CD8-positive, alpha-beta memory T cell (primary cell): ENCODE data around the gene NLK. TPM values are rescaled to one million over a fixed set of nuclear protein-coding genes. Genes with fewer than 3 reads are reported as not detected.

Experiments used
- CTCF ChIA-PET: fragments of 350-600 bp; sonication (Branson Sonifier 250); formaldehyde crosslinking; loops from one replicate; lab custom pipeline; 2021; ENCODE audit warnings: antibody characterized with exemption; lab: Charles Lee
- POLR2A ChIA-PET: fragments of 350-600 bp; sonication (Branson Sonifier 250); formaldehyde crosslinking; loops from one replicate; lab custom pipeline; 2021; ENCODE audit warnings: antibody characterized with exemption; lab: Charles Lee
- DNase-seq, 5 donors: peaks; one replicate each; pipeline versions ENCODE4 v3.0.0 to v3.0.0-alpha.2; 2020 to 2022; ENCODE audit warnings: mixed read lengths in 1 of 5
- H3K27ac ChIP-seq: one replicate; pipeline ENCODE4 v1.7.0; 2013; ENCODE audit warnings: low read depth, mild to moderate bottlenecking, low read length, moderate library complexity
- H3K27me3 ChIP-seq: 2 replicates; pipeline ENCODE4 v1.7.0; 2013; ENCODE audit warnings: low read length, mild to moderate bottlenecking; ENCODE audit not compliant: insufficient read depth, poor library complexity, severe bottlenecking
- H3K36me3 ChIP-seq: 2 replicates; pipeline ENCODE4 v1.7.0; 2013; ENCODE audit warnings: mild to moderate bottlenecking, low read length, moderate library complexity; ENCODE audit not compliant: insufficient read depth
- H3K4me1 ChIP-seq: 2 replicates; pipeline ENCODE4 v1.7.0; 2013; ENCODE audit warnings: mild to moderate bottlenecking, low read length, moderate library complexity; ENCODE audit not compliant: insufficient read depth
- H3K4me3 ChIP-seq: 2 replicates; pipeline ENCODE4 v1.7.0; 2013; ENCODE audit warnings: mild to moderate bottlenecking, low read length
- H3K9me3 ChIP-seq: 2 replicates; pipeline ENCODE4 v1.7.0; 2013; ENCODE audit warnings: mild to moderate bottlenecking, low read length
- H3K27ac Mint-ChIP-seq, 8 donors: one replicate each; pipeline ENCODE4 v1.8.0; 2020 to 2021; ENCODE audit warnings: mixed read lengths in 8 of 8, mild to moderate bottlenecking in 6 of 8, inconsistent platforms in 3 of 8, moderate library complexity in 3 of 8
- H3K27me3 Mint-ChIP-seq, 2 donors: one replicate each; pipeline ENCODE4 v1.8.0; 2020 to 2021; ENCODE audit warnings: mixed read lengths in 2 of 2, mild to moderate bottlenecking in 1 of 2, moderate library complexity in 1 of 2
- H3K36me3 Mint-ChIP-seq, 3 donors: one replicate each; pipeline ENCODE4 v1.8.0; 2020 to 2021; ENCODE audit warnings: mixed read lengths in 3 of 3, inconsistent platforms in 1 of 3, mild to moderate bottlenecking in 1 of 3
- H3K4me1 Mint-ChIP-seq, 3 donors: one replicate each; pipeline ENCODE4 v1.8.0; 2020 to 2021; ENCODE audit warnings: mixed read lengths in 3 of 3, inconsistent platforms in 1 of 3, mild to moderate bottlenecking in 1 of 3
- H3K4me3 Mint-ChIP-seq, 7 donors: one replicate each; pipeline ENCODE4 v1.8.0; 2020 to 2021; ENCODE audit warnings: mixed read lengths in 7 of 7, mild to moderate bottlenecking in 6 of 7, moderate library complexity in 4 of 7, inconsistent platforms in 2 of 7
- H3K9me3 Mint-ChIP-seq, 5 donors: one replicate each; pipeline ENCODE4 v1.8.0; 2020 to 2022; ENCODE audit warnings: mixed read lengths in 5 of 5, mild to moderate bottlenecking in 3 of 5, moderate library complexity in 2 of 5, inconsistent platforms in 1 of 5
- polyA plus RNA-seq: library from polyadenylated mRNA; unstranded; fragments of 300-500 nt; fragmentation: Illumina TruSeq; gene quantifications from one replicate; pipeline ENCODE4 v1.2.3, GENCODE V29; 2021
- total RNA-seq, 2 experiments: library from RNA; stranded (reverse); gene quantifications; one replicate each; pipeline ENCODE4 v1.2.3, GENCODE V29; 2021

NLK gene
- total and polyA plus RNA-seq, 3 experiments from 2014 or later: 1.7 to 12.8 (median 12.0) TPM

DNA sequence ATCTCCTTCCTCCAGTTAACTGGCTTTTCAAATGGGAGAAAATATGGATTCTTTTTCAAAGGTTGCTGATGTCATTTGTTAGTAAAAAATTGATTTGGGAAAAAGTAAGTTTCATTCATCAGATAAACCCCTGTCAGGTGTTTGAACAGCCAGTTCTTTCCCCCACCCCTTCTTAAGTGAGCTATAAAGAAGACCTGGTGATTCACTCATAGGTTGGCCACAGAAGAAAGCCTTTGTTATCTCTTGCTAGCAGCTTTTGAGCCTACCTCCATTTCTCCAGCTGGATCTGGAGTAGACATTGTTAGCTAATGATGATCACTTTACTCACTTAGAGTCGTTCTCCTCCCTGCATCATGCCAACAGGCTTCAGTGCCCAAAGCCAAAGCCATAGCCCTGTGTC lies 63.0 kb downstream of the NLK start:
- POLR2A ChIA-PET: no interaction called here
- H3K9me3 Mint-ChIP-seq: peaks cover 0 to under 1% (median 0%) of the 10 kb centered on the region in 5 donors

DNA sequence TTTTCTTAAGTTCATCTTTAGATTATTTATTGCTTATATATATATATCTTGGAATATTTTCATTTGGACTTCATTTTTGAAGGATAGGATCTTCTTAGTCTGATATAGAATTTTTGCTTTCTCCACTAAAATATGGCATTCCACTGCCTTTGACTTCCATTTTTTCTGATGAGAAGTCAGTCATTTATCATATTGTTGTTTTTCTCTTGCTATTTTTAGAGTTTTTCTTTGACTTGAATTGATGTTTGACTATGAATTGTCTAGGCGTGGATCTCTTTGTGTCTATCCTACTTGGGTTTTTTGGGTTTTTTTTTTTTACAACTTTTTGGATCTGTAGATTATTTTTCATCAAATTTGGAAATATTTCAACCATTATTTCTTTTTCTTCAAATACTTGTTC lies 67.7 kb downstream of the NLK start:
- H3K4me3 ChIP-seq: no peak overlapping the region
- no peaks in the 10 kb centered on the region for H3K27me3 Mint-ChIP-seq
- peaks cover 6% of the 10 kb centered on the region for H3K4me1 ChIP-seq
- H3K4me1 Mint-ChIP-seq: peaks cover 8 to 9% (median 8%) of the 10 kb centered on the region in 3 donors
- no peak overlapping the region for H3K27ac Mint-ChIP-seq
- H3K36me3 Mint-ChIP-seq: peaks cover 0 to 4% (median 2%) of the 10 kb centered on the region in 3 donors
- DNase-seq: no peak
- POLR2A ChIA-PET: no interaction called here
- no peak overlapping the region for H3K27ac ChIP-seq
- no peaks in the 10 kb centered on the region for H3K36me3 ChIP-seq
- CTCF ChIA-PET: no interaction called here
- no peak overlapping the region for H3K4me3 Mint-ChIP-seq
- H3K9me3 Mint-ChIP-seq: peaks cover 0 to 2% (median 0%) of the 10 kb centered on the region in 5 donors
- no peaks in the 10 kb centered on the region for H3K27me3 ChIP-seq
- no peaks in the 10 kb centered on the region for H3K9me3 ChIP-seq

More for the DNA sequence above, 63.0 kb downstream of the NLK start:
- Mint-ChIP-seq H3K27ac (no peak overlapping the region), H3K27me3 (no peaks in the 10 kb centered on the region), H3K4me3 (no peak overlapping the region), H3K36me3 (peaks cover 0 to 5% (median 5%) of the 10 kb centered on the region in 3 donors), H3K4me1 (peaks cover 0 to 3% (median under 1%) of the 10 kb centered on the region in 3 donors)
- H3K27ac ChIP-seq: no peak overlapping the region
- no peak for DNase-seq
- H3K27me3 ChIP-seq: no peaks in the 10 kb centered on the region
- no peaks in the 10 kb centered on the region for H3K36me3 ChIP-seq
- H3K9me3 ChIP-seq: no peaks in the 10 kb centered on the region
- CTCF ChIA-PET: no interaction called here
- no peak overlapping the region for H3K4me3 ChIP-seq
- H3K4me1 ChIP-seq: no peaks in the 10 kb centered on the region

DNA sequence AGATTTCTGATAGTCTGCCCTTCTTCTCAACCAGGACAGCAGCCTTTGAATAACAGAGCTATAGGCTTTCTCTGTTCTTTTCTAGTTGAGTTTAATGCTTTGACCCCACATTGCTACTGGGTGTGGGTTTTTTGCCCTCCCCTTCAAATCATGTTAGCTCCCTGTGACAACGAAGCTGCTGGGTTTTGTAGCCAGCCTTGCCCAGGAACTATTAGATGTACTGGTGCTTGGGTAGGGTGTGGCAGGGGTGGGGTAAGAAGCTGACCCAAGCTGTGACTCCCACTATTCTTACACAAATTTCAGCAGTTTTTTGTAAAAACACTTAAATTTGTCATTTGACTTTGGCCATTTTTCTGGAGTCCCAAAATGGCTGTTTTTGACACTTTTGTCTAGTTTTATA lies 69.7 kb downstream of the NLK start:
- Mint-ChIP-seq H3K36me3 (peaks cover 0 to 4% (median 2%) of the 10 kb centered on the region in 3 donors), H3K27ac (no peak overlapping the region), H3K4me1 (peaks cover 13 to 18% (median 15%) of the 10 kb centered on the region in 3 donors), H3K4me3 (no peak overlapping the region), H3K27me3 (no peaks in the 10 kb centered on the region), H3K9me3 (peaks cover 0 to 2% (median 0%) of the 10 kb centered on the region in 5 donors)
- DNase-seq: no peak
- H3K4me1 ChIP-seq: peaks cover 11% of the 10 kb centered on the region
- H3K27me3 ChIP-seq: no peaks in the 10 kb centered on the region
- ChIA-PET POLR2A (no interaction called here), CTCF (no interaction called here)
- H3K27ac ChIP-seq: no peak overlapping the region
- no peak overlapping the region for H3K4me3 ChIP-seq
- H3K36me3 ChIP-seq: no peaks in the 10 kb centered on the region
- H3K9me3 ChIP-seq: no peaks in the 10 kb centered on the region

DNA sequence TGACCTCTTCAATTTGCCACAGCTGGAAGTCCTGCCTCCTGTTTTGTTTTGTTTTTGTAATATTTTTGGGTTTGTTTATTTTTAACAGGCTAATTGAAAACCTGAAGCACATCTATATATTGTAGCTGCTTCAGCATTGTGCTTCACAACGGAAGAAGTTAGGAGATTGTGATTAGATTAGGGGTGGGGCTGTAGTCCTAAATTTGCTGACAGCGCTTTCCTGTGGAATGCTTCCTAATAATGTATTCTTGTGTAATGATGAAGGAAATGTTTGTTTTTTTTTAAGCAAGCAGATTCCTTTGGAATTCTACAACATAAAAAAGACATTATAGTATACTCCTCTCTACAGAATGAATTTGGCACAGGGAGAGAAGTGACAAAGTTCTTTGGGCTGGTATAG lies 70.1 kb downstream of the NLK start:
- peaks cover 14% of the 10 kb centered on the region for H3K4me1 ChIP-seq
- no peaks in the 10 kb centered on the region for H3K9me3 ChIP-seq
- H3K9me3 Mint-ChIP-seq: peaks cover 0 to 2% (median 0%) of the 10 kb centered on the region in 5 donors
- POLR2A ChIA-PET: no interaction called here
- no peak overlapping the region for H3K4me3 ChIP-seq
- H3K4me1 Mint-ChIP-seq: peaks cover 15 to 22% (median 19%) of the 10 kb centered on the region in 3 donors
- CTCF ChIA-PET: no interaction called here
- no peaks in the 10 kb centered on the region for H3K27me3 ChIP-seq
- no peaks in the 10 kb centered on the region for H3K36me3 ChIP-seq
- peaks cover 0 to 4% (median 2%) of the 10 kb centered on the region in 3 donors for H3K36me3 Mint-ChIP-seq
- no peaks in the 10 kb centered on the region for H3K27me3 Mint-ChIP-seq
- DNase-seq: no peak
- H3K27ac Mint-ChIP-seq: no peak overlapping the region
- no peak overlapping the region for H3K27ac ChIP-seq
- H3K4me3 Mint-ChIP-seq: no peak overlapping the region

DNA sequence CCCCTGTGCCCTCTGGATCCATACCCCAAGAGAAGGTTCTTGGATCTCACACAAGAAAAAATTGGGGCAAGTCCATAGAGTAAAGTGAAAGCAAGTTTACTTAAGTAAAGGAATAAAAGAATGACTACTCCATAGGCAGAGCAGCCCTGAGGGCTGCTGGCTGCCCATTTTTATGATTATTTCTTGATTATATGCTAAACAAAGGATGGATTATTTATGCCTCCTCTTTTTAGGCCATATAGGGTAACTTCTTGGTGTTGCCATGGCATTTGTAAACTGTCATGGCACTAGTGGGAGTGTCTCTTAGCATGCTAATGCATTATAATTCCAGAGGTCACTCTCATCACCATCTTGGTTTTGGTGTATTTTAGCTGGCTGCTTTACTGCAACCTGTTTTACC lies 70.8 kb downstream of the NLK start:
- H3K27me3 ChIP-seq: no peaks in the 10 kb centered on the region
- Mint-ChIP-seq H3K9me3 (peaks cover 0 to 2% (median 0%) of the 10 kb centered on the region in 5 donors), H3K4me1 (peaks cover 19 to 29% (median 25%) of the 10 kb centered on the region in 3 donors), H3K27me3 (no peaks in the 10 kb centered on the region), H3K4me3 (no peak overlapping the region), H3K36me3 (peaks cover 0 to 4% (median 2%) of the 10 kb centered on the region in 3 donors), H3K27ac (peak overlapping the region in 1 of 8 donors; percentile 69)
- H3K4me3 ChIP-seq: no peak overlapping the region
- no peak for DNase-seq
- H3K4me1 ChIP-seq: peaks cover 14% of the 10 kb centered on the region
- ChIA-PET POLR2A (no interaction called here), CTCF (no interaction called here)
- no peaks in the 10 kb centered on the region for H3K9me3 ChIP-seq
- H3K27ac ChIP-seq: no peak overlapping the region
- no peaks in the 10 kb centered on the region for H3K36me3 ChIP-seq

DNA sequence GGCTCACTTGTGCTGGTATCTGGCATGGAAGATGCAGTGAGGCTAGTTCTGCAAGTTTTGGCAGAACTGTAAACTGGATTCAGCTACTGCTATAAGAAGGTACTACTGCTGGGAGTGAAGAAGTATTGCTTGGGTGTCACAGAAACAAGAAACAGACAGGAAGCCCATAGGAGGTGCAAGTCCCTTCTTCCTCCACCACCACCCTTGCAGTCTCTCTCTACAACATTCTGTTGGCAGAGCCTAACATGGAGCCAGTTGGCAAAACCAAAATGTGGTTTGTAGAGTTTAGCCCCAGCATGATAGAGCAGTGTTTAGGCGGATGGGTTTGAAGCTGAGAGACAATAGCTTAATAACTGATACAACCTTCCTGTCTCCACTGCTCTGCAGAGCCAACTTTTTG lies 72.6 kb downstream of the NLK start:
- Mint-ChIP-seq H3K4me3 (no peak overlapping the region), H3K27ac (peak overlapping the region in 1 of 8 donors; percentile 86), H3K9me3 (peaks cover 0 to 2% (median 0%) of the 10 kb centered on the region in 5 donors), H3K27me3 (no peaks in the 10 kb centered on the region), H3K4me1 (peaks cover 25 to 42% (median 39%) of the 10 kb centered on the region in 3 donors), H3K36me3 (peaks cover 0 to 4% (median 0%) of the 10 kb centered on the region in 3 donors)
- CTCF ChIA-PET: no interaction called here
- Histone ChIP-seq H3K9me3 (no peaks in the 10 kb centered on the region), H3K27ac (no peak overlapping the region), H3K27me3 (no peaks in the 10 kb centered on the region), H3K4me3 (no peak overlapping the region), H3K4me1 (peaks cover 21% of the 10 kb centered on the region), H3K36me3 (no peaks in the 10 kb centered on the region)
- no peak for DNase-seq
- POLR2A ChIA-PET: no interaction called here

DNA sequence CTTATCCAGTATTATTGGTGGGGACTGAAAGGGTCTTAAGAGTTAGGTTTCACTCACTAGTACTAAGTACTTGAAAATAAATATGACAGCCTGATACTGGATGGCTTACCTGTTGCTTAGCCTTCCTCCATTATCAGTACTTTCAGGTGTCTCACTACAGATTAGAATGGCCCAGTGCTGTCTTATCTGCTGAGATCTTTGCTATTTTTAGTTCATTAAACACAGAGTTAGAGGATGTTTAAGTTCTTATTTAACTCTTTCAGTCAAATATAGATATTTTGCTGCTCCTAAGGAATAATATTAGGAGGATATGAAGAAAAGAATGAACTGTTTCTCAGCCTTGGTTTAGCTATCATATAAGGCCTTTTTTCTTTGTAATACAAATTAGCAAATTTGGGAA lies 74.8 kb downstream of the NLK start:
- peak overlapping the region in 1 of 8 donors; percentile 0 for H3K27ac Mint-ChIP-seq
- peaks cover 25 to 42% (median 30%) of the 10 kb centered on the region in 3 donors for H3K4me1 Mint-ChIP-seq
- H3K4me3 Mint-ChIP-seq: no peak overlapping the region
- H3K36me3 Mint-ChIP-seq: peaks cover 2 to 7% (median 3%) of the 10 kb centered on the region in 3 donors
- no peak for DNase-seq
- H3K27me3 Mint-ChIP-seq: no peaks in the 10 kb centered on the region
- ChIA-PET POLR2A (interaction anchor here (0.5 kb wide), 1 partner anchor 76 kb away, joined by 3 read pairs; no protein-coding TSS in a partner anchor), CTCF (no interaction called here)
- Histone ChIP-seq H3K27me3 (no peaks in the 10 kb centered on the region), H3K36me3 (no peaks in the 10 kb centered on the region), H3K9me3 (no peaks in the 10 kb centered on the region), H3K27ac (no peak overlapping the region), H3K4me3 (no peak overlapping the region), H3K4me1 (peaks cover 21% of the 10 kb centered on the region)
- peaks cover 0 to 2% (median 0%) of the 10 kb centered on the region in 5 donors for H3K9me3 Mint-ChIP-seq

DNA sequence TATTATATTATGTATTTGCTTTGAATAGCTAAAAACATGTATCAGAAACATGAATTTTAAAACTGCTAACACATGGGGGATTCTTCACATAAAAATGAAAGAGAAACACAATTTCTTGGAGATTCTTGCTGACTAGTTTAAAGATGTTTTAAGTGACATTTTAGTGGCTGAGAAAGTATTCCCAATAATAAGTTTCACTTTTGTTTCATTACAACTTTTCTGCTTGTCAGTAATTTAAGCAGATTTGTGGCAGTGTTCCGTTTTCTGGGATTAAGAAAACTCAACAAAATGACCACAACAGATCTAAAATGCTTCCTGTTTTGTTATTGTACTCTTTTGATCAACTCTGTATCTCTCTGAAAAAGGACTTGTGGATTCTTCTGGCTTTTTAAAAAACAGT lies 75.9 kb downstream of the NLK start:
- no peaks in the 10 kb centered on the region for H3K9me3 ChIP-seq
- no peaks in the 10 kb centered on the region for H3K27me3 ChIP-seq
- H3K27ac Mint-ChIP-seq: peak overlapping the region in 6 of 8 donors; percentile 1 to 82 (median 71)
- peaks cover 0 to 2% (median 0%) of the 10 kb centered on the region in 5 donors for H3K9me3 Mint-ChIP-seq
- no peak overlapping the region for H3K4me3 ChIP-seq
- no peak for DNase-seq
- H3K27me3 Mint-ChIP-seq: no peaks in the 10 kb centered on the region
- peaks cover 25 to 42% (median 30%) of the 10 kb centered on the region in 3 donors for H3K4me1 Mint-ChIP-seq
- H3K4me1 ChIP-seq: peaks cover 21% of the 10 kb centered on the region
- peaks cover 6 to 12% (median 9%) of the 10 kb centered on the region in 3 donors for H3K36me3 Mint-ChIP-seq
- H3K4me3 Mint-ChIP-seq: peak overlapping the region in 6 of 7 donors; percentile 17 to 65 (median 34)
- H3K36me3 ChIP-seq: no peaks in the 10 kb centered on the region
- H3K27ac ChIP-seq: no peak overlapping the region
- ChIA-PET CTCF (no interaction called here), POLR2A (no interaction called here)
